ENCODE measurements around the gene ALKAL2. TPM values are rescaled to one million over a fixed set of nuclear protein-coding genes. Genes with fewer than 3 reads are reported as not detected.
"Not testable (repeated sequence)": the region's sequence is repeated elsewhere in the genome, so short reads cannot be mapped to it uniquely, and the experiment has no call there.

Gene ALKAL2
- total and polyA plus RNA-seq, 7 donors: 0.33 to 8.4 (median 2.7) TPM

- intact Hi-C loops (cut with DNase I): no loop called here
- Histone ChIP-seq H3K27ac (no peak overlapping the region), H3K36me3 (no peaks in the 10 kb centered on the region), H3K9me3 (no peaks in the 10 kb centered on the region), H3K4me1 (no peaks in the 10 kb centered on the region), H3K27me3 (peaks cover 0 to 3% (median 0%) of the 10 kb centered on the region in 3 donors), H3K4me3 (no peak overlapping the region)
- no peak for DNase-seq
- no peak for TF ChIP-seq CTCF (IDR thresholded peaks at IDR 0.05)
- TF ChIP-seq EP300 (IDR thresholded peaks at IDR 0.05): no peak
- TF ChIP-seq POLR2A (IDR thresholded peaks at IDR 0.05): no peak
- no peak for TF ChIP-seq POLR2AphosphoS5 (IDR thresholded peaks at IDR 0.05)
- WGBS, 2 donors: 76 to 82% methylated on average over 27 of the region's 27 CpGs
Measured at GRCh38 chr2:317501-318424, 29.9 kb upstream of the ALKAL2 start.

- H3K9me3 ChIP-seq: no peaks in the 10 kb centered on the region
- H3K27ac ChIP-seq: no peak overlapping the region
- no peaks in the 10 kb centered on the region for H3K4me1 ChIP-seq
- DNase-seq: no peak
- 93 to 95% methylated on average over 12 of the region's 12 CpGs for WGBS, 2 donors
- H3K36me3 ChIP-seq: no peaks in the 10 kb centered on the region
- peaks cover 0 to 4% (median 0%) of the 10 kb centered on the region in 3 donors for H3K27me3 ChIP-seq
- no peak for TF ChIP-seq CTCF (IDR thresholded peaks at IDR 0.05)
- no peak for TF ChIP-seq POLR2AphosphoS5 (IDR thresholded peaks at IDR 0.05)
- TF ChIP-seq EP300 (IDR thresholded peaks at IDR 0.05): no peak
- no peak for TF ChIP-seq POLR2A (IDR thresholded peaks at IDR 0.05)
- no peak overlapping the region for H3K4me3 ChIP-seq
- intact Hi-C loops (cut with DNase I): no loop called here
Measured at GRCh38 chr2:316381-316780, 28.5 kb upstream of the ALKAL2 start.

- H3K4me3 ChIP-seq; H3K27me3 ChIP-seq; H3K9me3 ChIP-seq; H3K36me3 ChIP-seq; intact Hi-C loops (cut with DNase I); H3K4me1 ChIP-seq; DNase-seq; H3K27ac ChIP-seq: not testable (repeated sequence)
- WGBS, 2 donors: 50 to 77% methylated on average over 6 of the region's 6 CpGs
Measured at GRCh38 chr2:315925-316324, 28.0 kb upstream of the ALKAL2 start.

- Histone ChIP-seq H3K9me3 (no peaks in the 10 kb centered on the region), H3K4me3 (no peak overlapping the region), H3K4me1 (no peaks in the 10 kb centered on the region), H3K27ac (no peak overlapping the region), H3K27me3 (peaks cover 0 to 8% (median 0%) of the 10 kb centered on the region in 3 donors), H3K36me3 (no peaks in the 10 kb centered on the region)
- TF ChIP-seq EP300 (IDR thresholded peaks at IDR 0.05): no peak
- intact Hi-C loops (cut with DNase I): no loop called here
- WGBS, 2 donors: 93 to 94% methylated on average over 56 of the region's 56 CpGs
- no peak for DNase-seq
Measured at GRCh38 chr2:314561-315336, 26.9 kb upstream of the ALKAL2 start.

- Histone ChIP-seq H3K36me3 (no peaks in the 10 kb centered on the region), H3K27me3 (peaks cover 0 to 8% (median 0%) of the 10 kb centered on the region in 3 donors), H3K27ac (no peak overlapping the region), H3K9me3 (no peaks in the 10 kb centered on the region), H3K4me3 (no peak overlapping the region), H3K4me1 (no peaks in the 10 kb centered on the region)
- intact Hi-C loops (cut with DNase I): no loop called here
- TF ChIP-seq EP300 (IDR thresholded peaks at IDR 0.05) (no peak), POLR2AphosphoS5 (IDR thresholded peaks at IDR 0.05) (no peak), POLR2A (IDR thresholded peaks at IDR 0.05) (no peak), CTCF (IDR thresholded peaks at IDR 0.05) (no peak)
- DNase-seq: no peak
- 81 to 84% methylated on average over 14 of the region's 14 CpGs for WGBS, 2 donors
Measured at GRCh38 chr2:313991-314390, 26.1 kb upstream of the ALKAL2 start.

Measured in sigmoid colon (tissue), 7 donors.